Astrocyte (in vitro differentiated cells and primary cell): ENCODE results near the gene OR56A3.

Source experiments
- CTCF ChIP-seq: IDR thresholded peaks from 2 replicates; pipeline ENCODE4 v1.5.1; 2011; ENCODE audit warnings: low read depth, mild to moderate bottlenecking, inconsistent platforms, low read length, moderate library complexity; ENCODE audit not compliant: insufficient read depth
- EZH2 ChIP-seq: IDR thresholded peaks from 2 replicates; pipeline ENCODE4 v1.6.1; 2012; ENCODE audit warnings: mild to moderate bottlenecking, low read length, inconsistent platforms; ENCODE audit not compliant: insufficient read depth

GRCh38 chr11:5941951-5942350 lies at the start of gene OR56A3:
- no peak for TF ChIP-seq EZH2
- no peak for TF ChIP-seq CTCF
